Measurements from ENCODE around the gene RNF130. TPM values are rescaled to one million over a fixed set of nuclear protein-coding genes. Genes with fewer than 3 reads are reported as not detected.

RNF130 gene
- total and polyA plus RNA-seq, 2 of the 13 experiments (the other 11 are each of a cell fraction or from before 2014, with no cell fraction given): 28.2 to 28.3 TPM

- peak; percentile 100 for TF ChIP-seq BRF2 (CRISPR knock-in tag; IDR thresholded peaks at IDR 0.05)
- peak; percentile 61 for TF ChIP-seq FOXA3 (CRISPR knock-in tag; IDR thresholded peaks at IDR 0.05)
- peak; percentile 100 for TF ChIP-seq RNF2 (conservative IDR thresholded peaks at IDR 0.05; ENCODE audit: low read depth)
- TF ChIP-seq ZNF761 (CRISPR knock-in tag; conservative IDR thresholded peaks at IDR 0.05): peak; percentile 93; the same call in 1 of the 2 replicates
- TF ChIP-seq ZNF503 (CRISPR knock-in tag; IDR thresholded peaks at IDR 0.05): peak; percentile 87
- TF ChIP-seq ETS1 (CRISPR knock-in tag; IDR thresholded peaks at IDR 0.05): peak; percentile 98
- no peak for TF ChIP-seq KAT2B (IDR thresholded peaks at IDR 0.05; ENCODE audit: borderline replicate concordance, low read depth, low read length)
- peak; percentile 91 for TF ChIP-seq JDP2 (CRISPR knock-in tag; IDR thresholded peaks at IDR 0.05; ENCODE audit: borderline replicate concordance)
- 0 out of 2 replicates have a peak, but pooled peaks have one; percentile 44 for TF ChIP-seq KAT7 (CRISPR knock-in tag; IDR thresholded peaks at IDR 0.05; ENCODE audit: borderline replicate concordance)
- TF ChIP-seq TP53 (CRISPR knock-in tag; conservative IDR thresholded peaks at IDR 0.05): peak; percentile 94
- peak; percentile 98; the same call in 1 of the 2 replicates for TF ChIP-seq SNAPC5 (CRISPR knock-in tag; IDR thresholded peaks at IDR 0.05; ENCODE audit: borderline replicate concordance)
- peak; percentile 99 for TF ChIP-seq AHR (CRISPR knock-in tag; IDR thresholded peaks at IDR 0.05)
- no peak for TF ChIP-seq SMC3 (IDR thresholded peaks at IDR 0.05; ENCODE audit: low read length)
- TF ChIP-seq FOXO4 (CRISPR knock-in tag; conservative IDR thresholded peaks at IDR 0.05): peak; percentile 97
- peak; percentile 96 for TF ChIP-seq KLF11 (CRISPR knock-in tag; IDR thresholded peaks at IDR 0.05)
- TF ChIP-seq ZBTB4 (CRISPR knock-in tag; IDR thresholded peaks at IDR 0.05; ENCODE audit: borderline replicate concordance): no peak
- 0 out of 2 replicates have a peak, but pooled peaks have one; percentile 51 for TF ChIP-seq GATAD1 (CRISPR knock-in tag; IDR thresholded peaks at IDR 0.05)
- TF ChIP-seq ZFP1 (CRISPR knock-in tag; IDR thresholded peaks at IDR 0.05): 0 out of 2 replicates have a peak, but pooled peaks have one; percentile 70
- no peak for TF ChIP-seq TRIM24 (CRISPR knock-in tag; IDR thresholded peaks at IDR 0.05)
- 0 out of 2 replicates have a peak, but pooled peaks have one; percentile 73 for TF ChIP-seq CENPBD1 (CRISPR knock-in tag; IDR thresholded peaks at IDR 0.05; ENCODE audit: borderline replicate concordance, low read depth)
Measured at GRCh38 chr5:180071531-180072255, at the start of gene RNF130 (continued).
